GM19193 (cell line): ENCODE measurements around the gene GDI1.

Source experiments
- POLR2A ChIP-seq: IDR thresholded peaks from 4 replicates; pipeline ENCODE4 v1.6.1; 2011; ENCODE audit not compliant: insufficient read depth, insufficient read length; ENCODE audit errors: extremely low read depth

GDI1 gene

GRCh38 chrX:154464806-154465365, 27.9 kb downstream of the GDI1 start:
- TF ChIP-seq POLR2A: no peak

GRCh38 chrX:154465601-154466000, 28.6 kb downstream of the GDI1 start:
- no peak for TF ChIP-seq POLR2A

GRCh38 chrX:154466036-154466435, 29.1 kb downstream of the GDI1 start:
- TF ChIP-seq POLR2A: no peak

- no peak for TF ChIP-seq POLR2A
Measured at GRCh38 chrX:154466907-154467306, 30.0 kb downstream of the GDI1 start.

- TF ChIP-seq POLR2A: no peak
Measured at GRCh38 chrX:154467556-154467955, 30.6 kb downstream of the GDI1 start.

GRCh38 chrX:154468217-154468616, 31.3 kb downstream of the GDI1 start:
- TF ChIP-seq POLR2A: no peak

- TF ChIP-seq POLR2A: no peak
Measured at GRCh38 chrX:154469114-154469513, 32.2 kb downstream of the GDI1 start.

- no peak for TF ChIP-seq POLR2A
Measured at GRCh38 chrX:154469880-154470279, 32.9 kb downstream of the GDI1 start.

GRCh38 chrX:154470434-154470833, 33.5 kb downstream of the GDI1 start:
- TF ChIP-seq POLR2A: no peak

GRCh38 chrX:154470914-154471568, 34.1 kb downstream of the GDI1 start:
- TF ChIP-seq POLR2A: no peak

GRCh38 chrX:154471839-154472684, 35.1 kb downstream of the GDI1 start:
- no peak for TF ChIP-seq POLR2A

GRCh38 chrX:154472685-154473632, 36.0 kb downstream of the GDI1 start:
- TF ChIP-seq POLR2A: no peak

GRCh38 chrX:154473683-154474082, 36.7 kb downstream of the GDI1 start:
- no peak for TF ChIP-seq POLR2A

GRCh38 chrX:154476821-154477220, 39.9 kb downstream of the GDI1 start:
- TF ChIP-seq POLR2A: no peak
